Heart left ventricle (tissue), 13 donors: ENCODE measurements around the gene FABP7.

Source experiments
- POLR2A ChIP-seq, 2 donors: fragments of 450-650 bp; IDR thresholded peaks; one replicate each; pipeline ENCODE4 v1.6.1; 2017; ENCODE audit warnings: antibody characterized with exemption in 2 of 2, mild to moderate bottlenecking in 2 of 2, moderate library complexity in 2 of 2
- TF ChIP-seq, protein P1 (sequence below), 12 donors: fragments of 200-600 bp; sonication (generic) in 4 of 12; IDR thresholded peaks; one replicate each; pipeline versions ENCODE4 v1.5.0 to v1.8.0; 2018 to 2022; ENCODE audit warnings: antibody characterized with exemption in 12 of 12, mild to moderate bottlenecking in 5 of 12
- donor health status: ischemic (EF 13 %, LVEDD 7.1; RV severe dilation, severe dysfunction).
- donor health status: DM: no; HTN: yes; CAD: no.
- donor health status: DM: no; HTN: no; CAD: no.
- donor health status: ischemic (EF 25% LVEDD 6.9; RV normal size, moderate dysfunction).
- donor health status: ischemic (EF 25% LVEDD 5.7; RV mildly dilated, moderate dysfunction).
- donor health status: ischemic (EF 35%, LVEDD 5.7; RV mildly dilated, moderate dysfunction).
- donor health status: nonischemic (EF 11% LVEDD 7.7; RV severe dilation, severe dysfunction).
- donor health status: DM: yes; HTN: yes; CAD: no.
- donor health status: PGD.
- donor health status: ischemic (EF 29% LVEDD 5.4; RV normal size, mild dysfunction).
- donor health status: nonischemic (EF 23%, LVEDD 6.1; RV moderate dilation, normal function).

DNA sequence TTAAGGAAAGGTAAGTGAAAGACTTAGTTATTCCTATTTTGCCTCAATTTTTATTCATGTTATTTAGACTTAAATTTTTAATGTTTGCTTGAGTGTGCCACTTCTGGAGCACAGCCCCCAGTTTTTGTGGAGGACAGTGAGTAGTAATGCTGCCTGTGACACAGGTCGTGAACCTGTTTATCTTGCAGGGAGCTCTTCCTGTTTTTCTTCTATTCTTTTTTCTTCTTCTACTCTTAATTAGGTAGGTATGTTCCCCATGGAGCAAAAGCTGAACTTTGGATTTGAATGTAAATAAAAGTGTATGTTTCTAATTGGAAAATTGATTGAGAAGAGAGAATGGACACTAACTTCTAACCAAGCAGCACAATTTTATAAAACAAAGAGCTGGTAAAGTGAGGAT is 21.9 kb downstream of the FABP7 start:
- TF ChIP-seq, protein P1, sequence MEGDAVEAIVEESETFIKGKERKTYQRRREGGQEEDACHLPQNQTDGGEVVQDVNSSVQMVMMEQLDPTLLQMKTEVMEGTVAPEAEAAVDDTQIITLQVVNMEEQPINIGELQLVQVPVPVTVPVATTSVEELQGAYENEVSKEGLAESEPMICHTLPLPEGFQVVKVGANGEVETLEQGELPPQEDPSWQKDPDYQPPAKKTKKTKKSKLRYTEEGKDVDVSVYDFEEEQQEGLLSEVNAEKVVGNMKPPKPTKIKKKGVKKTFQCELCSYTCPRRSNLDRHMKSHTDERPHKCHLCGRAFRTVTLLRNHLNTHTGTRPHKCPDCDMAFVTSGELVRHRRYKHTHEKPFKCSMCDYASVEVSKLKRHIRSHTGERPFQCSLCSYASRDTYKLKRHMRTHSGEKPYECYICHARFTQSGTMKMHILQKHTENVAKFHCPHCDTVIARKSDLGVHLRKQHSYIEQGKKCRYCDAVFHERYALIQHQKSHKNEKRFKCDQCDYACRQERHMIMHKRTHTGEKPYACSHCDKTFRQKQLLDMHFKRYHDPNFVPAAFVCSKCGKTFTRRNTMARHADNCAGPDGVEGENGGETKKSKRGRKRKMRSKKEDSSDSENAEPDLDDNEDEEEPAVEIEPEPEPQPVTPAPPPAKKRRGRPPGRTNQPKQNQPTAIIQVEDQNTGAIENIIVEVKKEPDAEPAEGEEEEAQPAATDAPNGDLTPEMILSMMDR (IDR thresholded peaks at IDR 0.05), result no peak
- TF ChIP-seq POLR2A (IDR thresholded peaks at IDR 0.05), result no peak
